GM10248 (cell line): ENCODE data around the gene SCN5A.

Source experiments
- CTCF ChIA-PET: fragments of 300-600 bp; sonication (Branson Sonifier 250); formaldehyde crosslinking; extraction: SDS; loops from one replicate; lab custom pipeline; 2021; ENCODE audit warnings: antibody characterized with exemption; lab: Yijun Ruan, JAX
- POLR2A ChIA-PET: fragments of 350-650 bp; sonication (Branson Sonifier 250); formaldehyde crosslinking; extraction: SDS; loops from one replicate; lab custom pipeline; 2020; ENCODE audit warnings: antibody characterized with exemption; lab: Yijun Ruan, JAX
- DNase-seq: peaks from one replicate; pipeline ENCODE4 v3.0.0; 2012; ENCODE audit errors: extremely low spot score
- CTCF ChIP-seq: IDR thresholded peaks from 2 replicates; pipeline ENCODE4 v1.5.1; 2012; ENCODE audit warnings: mild to moderate bottlenecking, low read depth; ENCODE audit errors: extremely low read depth, missing control alignments, control extremely low read depth

SCN5A gene

GRCh38 chr3:38610436-38610835 lies 39.1 kb downstream of the SCN5A start:
- ChIA-PET CTCF (no interaction called here), POLR2A (no interaction called here)
- TF ChIP-seq CTCF = no peak
- DNase-seq = no peak

GRCh38 chr3:38609386-38610111 lies 39.9 kb downstream of the SCN5A start:
- no peak for DNase-seq
- no peak for TF ChIP-seq CTCF
- CTCF ChIA-PET = no interaction called here
- POLR2A ChIA-PET = no interaction called here

GRCh38 chr3:38608961-38609360 lies 40.5 kb downstream of the SCN5A start:
- CTCF ChIA-PET = no interaction called here
- POLR2A ChIA-PET = no interaction called here
- TF ChIP-seq CTCF = no peak
- no peak for DNase-seq

- ChIA-PET CTCF (no interaction called here), POLR2A (interaction anchor here (0.6 kb wide), 1 partner anchor 134 kb away, joined by 3 read pairs; no protein-coding TSS in a partner anchor)
- no peak for DNase-seq
- TF ChIP-seq CTCF = no peak
These were observed 41.3 kb downstream of the SCN5A start for GRCh38 chr3:38608086-38608775.

GRCh38 chr3:38606561-38606960 lies 42.9 kb downstream of the SCN5A start:
- CTCF ChIA-PET = interaction anchor here (1.2 kb wide), 1 partner anchor 49 kb away, joined by 4 read pairs; no protein-coding TSS in a partner anchor
- DNase-seq = no peak
- no peak for TF ChIP-seq CTCF
- POLR2A ChIA-PET = no interaction called here

GRCh38 chr3:38605981-38606380 lies 43.5 kb downstream of the SCN5A start:
- no peak for DNase-seq
- no peak for TF ChIP-seq CTCF
- CTCF ChIA-PET = interaction anchor here (1.2 kb wide), 1 partner anchor 48 kb away, joined by 4 read pairs; no protein-coding TSS in a partner anchor
- POLR2A ChIA-PET = no interaction called here
